NCI-H2171 treated with DMSO at 0.1 percent for 48 hours (cell line): ENCODE measurements around the gene MTX3.

ENCODE experiments used
- DNase-seq: peaks from one replicate; lab custom pipeline; 2025; lab: John Stamatoyannopoulos, UW

Gene MTX3

DNA sequence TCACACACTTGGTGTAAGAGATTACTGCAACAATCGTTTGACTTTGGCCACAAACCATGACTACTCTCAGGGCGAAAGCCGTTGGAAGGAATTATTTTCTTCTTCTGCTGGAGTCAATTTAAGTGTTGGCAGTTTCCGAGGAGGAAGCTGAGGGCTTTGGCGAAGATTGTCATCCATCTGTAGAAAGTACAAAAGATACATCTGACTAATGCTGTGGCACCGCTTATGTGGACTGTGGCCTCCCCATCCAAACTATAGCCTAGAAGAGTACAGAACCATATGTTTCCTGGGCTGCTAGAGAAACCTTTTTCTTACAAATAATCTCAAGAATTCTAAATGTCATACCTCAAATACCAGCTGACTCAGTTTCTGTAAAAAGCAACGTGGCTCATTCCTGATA lies 7.4 kb downstream of the MTX3 start:
- no peak for DNase-seq

DNA sequence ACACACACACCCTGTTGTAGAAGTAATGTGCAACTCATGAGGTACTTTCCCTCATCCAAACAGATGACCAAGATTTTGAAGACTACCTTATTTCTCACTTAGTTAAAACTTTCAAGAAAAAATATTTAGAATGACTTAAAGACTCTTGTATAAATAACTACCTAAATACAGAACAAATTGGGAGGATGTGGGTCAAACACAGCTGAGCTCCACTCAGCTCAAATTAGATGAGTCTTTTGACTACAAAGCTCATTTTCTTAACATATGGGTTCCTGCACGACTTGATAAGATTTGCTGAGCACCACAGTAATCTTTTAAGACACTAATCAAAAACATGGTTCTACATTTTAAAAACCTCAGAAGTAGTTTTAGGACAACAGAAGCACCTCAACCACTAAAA lies 8.9 kb downstream of the MTX3 start:
- no peak for DNase-seq

DNA sequence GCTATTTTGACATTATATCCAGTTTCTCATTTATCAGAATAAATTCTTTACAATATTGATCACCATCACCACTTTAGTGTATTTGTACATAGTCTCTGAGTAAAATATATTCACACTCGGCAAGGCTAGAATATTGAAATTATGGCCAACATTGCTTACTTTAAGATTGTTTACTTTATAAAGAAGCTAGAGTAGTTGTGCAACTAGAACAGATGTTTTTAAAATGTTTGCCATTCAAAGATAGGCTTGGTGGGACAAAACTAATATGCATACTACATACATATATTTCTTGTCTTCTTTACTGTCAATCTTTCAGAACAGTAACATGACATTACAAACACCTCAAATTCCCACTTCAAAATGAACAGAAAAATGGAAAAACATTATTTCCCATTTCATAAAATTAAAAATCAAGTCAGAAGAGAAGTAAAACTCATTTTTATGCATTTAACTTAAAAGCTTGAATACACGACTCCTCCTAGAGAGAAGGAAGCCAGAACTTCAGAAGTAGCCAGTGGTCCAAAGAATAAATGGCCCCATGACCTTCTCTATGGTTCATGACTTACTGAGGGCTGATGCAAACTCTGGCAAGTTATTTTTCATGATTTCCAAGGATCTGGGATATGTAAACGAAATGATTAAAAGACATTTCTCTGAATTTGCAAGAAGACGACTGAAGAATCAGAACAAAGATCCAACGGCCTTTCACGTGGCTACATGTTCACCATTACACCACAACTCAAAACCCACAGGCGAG lies 14.1 kb downstream of the MTX3 start:
- DNase-seq, result no peak

DNA sequence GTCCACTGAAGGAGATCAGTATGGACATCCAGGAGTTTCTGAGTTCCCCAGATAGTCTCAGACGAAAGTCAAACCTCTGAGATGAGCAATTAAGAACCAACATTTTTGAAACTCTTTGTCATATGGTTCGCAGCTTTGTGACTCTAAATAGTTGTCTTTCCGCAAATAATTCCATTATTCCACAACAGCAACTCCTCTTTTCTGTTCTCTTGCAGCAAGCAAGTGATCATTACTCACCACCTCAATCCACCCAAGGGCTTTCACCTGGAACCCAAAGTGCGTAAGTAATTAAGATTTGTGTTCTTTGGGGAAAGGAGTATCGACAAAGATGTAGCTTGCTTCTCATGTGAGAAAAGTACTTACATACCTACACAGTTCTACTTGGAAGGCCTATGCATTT lies 15.6 kb downstream of the MTX3 start:
- DNase-seq, result no peak

DNA sequence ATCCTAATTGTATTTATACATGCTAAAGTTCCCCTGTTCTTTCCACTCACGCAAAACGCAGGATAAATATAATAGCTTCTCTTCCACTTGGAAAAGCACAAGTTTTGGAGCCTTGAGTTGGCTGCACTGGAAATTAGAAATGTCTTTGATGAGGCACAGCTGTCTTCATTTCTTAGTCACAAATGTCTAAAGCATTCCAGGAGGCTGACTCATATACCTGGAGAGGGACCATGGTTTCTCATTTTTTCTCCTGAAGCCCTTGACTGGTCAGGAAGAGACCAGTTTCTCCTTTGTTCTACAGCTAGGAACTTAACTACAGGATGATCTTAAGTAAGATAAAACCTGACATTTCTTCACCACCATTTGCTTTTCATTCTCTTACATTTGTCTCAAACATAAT lies 16.2 kb downstream of the MTX3 start:
- no peak for DNase-seq

DNA sequence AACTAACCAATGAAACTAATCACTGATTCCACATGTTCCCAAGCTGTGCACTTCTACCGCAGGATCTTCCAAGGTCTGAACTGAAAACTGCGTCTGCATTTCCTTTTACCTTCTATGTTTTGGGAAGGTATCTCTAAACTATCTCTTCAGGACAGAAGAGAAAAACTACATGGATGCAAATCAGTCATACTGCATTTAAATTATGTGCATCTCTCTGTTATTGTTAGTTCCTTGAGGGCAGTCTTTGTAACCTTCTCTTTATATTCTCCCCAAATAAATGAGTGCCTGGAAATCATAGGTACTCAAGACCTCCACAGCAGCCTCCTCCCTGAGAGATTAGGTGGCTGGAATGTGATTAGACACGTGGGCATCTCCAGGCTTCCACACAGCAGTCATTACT lies 17.1 kb downstream of the MTX3 start:
- DNase-seq, result no peak

DNA sequence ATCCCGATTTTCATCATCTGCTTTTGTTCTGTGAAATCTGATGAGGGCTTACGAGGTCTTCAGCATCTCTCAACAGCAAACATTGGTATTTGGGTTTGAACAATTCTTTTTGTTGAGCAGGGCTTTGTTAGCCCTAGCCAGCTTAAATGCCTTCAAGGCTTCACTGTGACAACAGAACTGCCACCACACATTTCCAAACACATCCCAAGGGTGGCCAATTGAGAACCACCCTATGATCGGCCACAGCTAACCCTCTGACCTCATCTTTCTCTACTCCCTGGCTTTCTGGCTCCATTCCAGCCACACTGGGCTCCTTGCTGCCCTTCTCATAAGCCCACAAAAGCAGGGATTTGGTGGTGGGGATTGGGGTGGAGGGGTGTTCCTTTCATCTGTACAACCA lies 17.6 kb downstream of the MTX3 start:
- DNase-seq, result no peak

DNA sequence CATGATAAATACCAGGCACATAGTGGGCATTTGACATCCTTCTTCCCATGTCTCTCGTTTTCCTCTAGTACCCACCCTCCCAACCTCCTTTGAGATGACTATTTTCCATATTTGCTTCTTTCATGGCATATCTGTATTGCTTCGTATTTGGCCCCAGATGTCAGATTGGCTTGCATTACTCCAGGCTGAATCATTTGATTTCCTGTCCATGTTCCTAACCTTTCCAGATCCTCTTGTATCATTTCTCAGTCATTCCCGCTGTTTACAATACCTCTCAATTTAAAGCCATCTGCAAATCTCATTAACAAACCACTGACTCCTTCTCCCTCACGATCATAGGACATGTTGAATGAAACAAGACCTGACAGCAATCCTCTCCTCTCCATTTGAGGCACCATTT lies 19.9 kb downstream of the MTX3 start:
- DNase-seq, result no peak

DNA sequence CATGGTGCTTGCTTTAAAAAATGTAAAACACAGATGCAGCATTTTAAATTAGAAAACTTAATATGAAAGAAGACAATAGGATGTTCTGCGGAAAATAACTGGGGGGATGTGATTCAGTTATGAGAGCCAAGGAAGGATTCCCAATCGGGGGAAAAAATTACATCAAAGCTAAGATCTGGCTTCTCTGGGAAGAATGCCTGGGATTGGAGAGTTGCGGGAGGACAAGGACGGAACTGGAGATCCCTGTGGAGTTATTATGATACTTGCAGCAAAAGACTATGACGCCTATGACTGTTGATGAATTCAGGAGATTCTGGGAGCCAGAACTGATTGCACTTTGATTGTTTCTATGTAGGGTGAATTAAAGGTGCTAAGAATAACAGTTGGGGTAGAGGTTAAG lies 24.6 kb downstream of the MTX3 start:
- no peak for DNase-seq

DNA sequence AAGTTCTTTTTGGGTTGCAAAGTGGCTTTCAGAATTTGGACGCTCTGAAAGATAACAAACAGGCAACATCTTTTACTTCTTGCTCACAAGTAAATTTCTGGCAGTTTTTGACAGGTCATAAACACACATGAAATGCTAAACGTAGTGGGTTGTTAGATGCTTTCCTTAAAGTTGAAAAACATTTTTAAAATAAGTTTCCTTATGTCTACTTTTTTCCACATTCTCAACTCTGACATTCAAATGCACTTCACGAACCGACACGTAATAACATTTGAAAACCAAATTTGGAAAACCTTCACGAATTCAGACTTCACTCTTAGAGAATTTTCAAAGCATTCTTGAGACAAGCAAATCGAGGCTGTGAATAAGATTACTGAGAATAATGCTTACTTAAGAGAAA lies 26.9 kb downstream of the MTX3 start:
- no peak for DNase-seq

DNA sequence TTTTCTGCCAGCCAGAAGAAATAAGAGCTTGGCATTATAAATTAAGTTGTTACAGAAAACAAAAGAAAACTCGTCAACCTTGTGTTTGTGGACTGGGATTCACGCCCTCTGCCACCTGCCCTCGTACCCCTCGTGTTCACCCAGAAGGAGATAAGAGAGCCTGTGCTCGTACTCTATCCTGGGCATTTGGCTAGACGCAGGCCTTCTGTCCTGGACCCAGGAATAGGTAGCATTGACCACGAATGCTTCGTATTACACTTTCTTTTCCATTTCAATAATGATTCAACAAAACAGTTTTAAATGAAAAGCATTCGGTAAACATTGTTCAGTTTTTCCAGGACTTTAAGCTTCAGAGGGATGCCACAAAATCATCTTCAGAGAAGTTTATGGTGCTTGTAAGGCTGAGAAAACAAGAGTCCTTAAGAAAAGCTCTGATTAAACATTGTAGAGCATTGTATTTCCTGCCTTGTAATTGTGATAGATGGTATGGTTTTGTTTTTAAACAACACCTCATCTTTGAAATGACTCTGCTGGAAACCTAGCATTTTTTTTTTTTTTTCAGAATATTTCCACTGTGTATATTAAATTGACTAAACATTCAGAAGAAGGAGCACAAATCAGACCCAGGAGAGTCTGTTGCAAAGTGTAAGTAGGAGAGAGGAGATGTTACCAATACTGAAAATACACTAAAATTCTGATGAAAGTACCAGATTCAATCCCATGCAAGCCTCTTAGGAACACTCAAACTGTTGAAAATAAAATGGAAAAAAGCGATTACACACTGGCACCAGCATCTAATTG lies 27.6 kb downstream of the MTX3 start:
- DNase-seq, result no peak

DNA sequence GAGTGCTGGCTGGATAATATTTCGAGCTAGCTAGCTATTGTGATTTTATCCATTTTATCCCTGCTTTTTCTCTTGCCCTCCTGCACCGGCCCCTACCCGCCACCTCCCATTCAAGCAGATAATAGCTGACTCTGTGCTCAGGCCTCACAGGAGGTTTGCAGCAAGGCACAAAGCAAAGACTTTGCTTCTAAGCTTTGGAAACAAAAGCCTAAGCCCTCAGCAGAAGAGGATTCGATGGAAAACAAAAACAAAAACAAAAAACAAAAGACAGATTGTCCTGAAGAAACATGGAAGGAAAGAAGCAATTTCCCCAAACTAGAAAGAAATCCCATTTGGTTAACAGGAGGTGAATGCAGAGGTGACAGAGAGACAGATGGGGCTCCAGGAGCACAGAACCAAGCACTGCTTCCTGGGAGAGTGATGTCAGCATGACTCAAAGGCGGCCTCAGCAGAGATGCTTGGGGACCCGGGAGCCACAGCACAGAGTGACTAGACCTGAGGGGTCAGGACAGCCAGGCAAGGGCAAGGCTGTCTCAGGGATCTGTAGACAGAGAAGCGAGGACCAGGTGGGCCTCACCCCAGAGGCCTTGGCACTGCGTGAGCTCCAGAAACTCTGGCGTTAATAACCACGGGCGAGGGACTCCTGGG lies 28.4 kb downstream of the MTX3 start:
- peak; percentile 74 for DNase-seq

DNA sequence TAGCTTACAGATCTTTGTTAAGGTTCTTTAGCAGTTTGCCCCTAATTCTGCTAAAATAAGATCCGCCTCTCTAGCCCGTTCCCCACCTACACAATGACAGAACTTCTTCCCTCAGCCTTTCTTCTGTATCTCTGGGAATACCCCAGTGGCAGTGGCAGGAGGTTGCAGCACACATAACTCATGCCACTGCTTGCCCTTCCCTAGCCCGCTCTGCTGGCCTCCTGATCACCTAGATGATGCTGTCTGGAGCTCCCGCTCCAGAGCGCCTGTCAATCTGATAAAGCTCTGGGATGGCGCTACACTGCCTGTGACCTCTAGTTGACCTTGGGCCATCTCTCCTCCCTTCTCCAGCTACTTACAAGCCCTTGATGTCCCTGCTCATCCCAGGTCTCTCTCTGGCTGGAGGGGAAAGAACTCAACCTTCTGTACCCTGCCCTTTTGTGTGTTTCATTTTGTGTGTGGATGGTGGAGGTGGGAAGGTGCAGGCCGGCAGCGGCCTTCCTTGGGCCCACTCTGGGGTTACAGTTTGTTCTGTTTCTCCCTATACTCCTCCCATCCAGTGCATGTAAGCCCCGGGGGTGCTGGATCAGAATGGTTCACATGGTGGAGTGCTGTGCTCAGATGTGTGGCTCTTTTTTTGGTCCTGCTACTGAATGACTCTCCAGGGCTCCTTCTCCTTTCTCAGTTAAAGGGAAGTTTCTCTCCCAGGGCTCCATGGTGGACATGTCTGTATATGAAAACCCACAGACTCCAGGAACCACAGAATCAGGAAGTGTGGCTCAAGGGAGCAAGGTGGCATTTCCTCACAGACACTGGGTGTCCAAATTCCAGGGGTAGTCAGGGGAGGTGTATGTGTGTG lies 29.1 kb downstream of the MTX3 start:
- DNase-seq, result no peak

DNA sequence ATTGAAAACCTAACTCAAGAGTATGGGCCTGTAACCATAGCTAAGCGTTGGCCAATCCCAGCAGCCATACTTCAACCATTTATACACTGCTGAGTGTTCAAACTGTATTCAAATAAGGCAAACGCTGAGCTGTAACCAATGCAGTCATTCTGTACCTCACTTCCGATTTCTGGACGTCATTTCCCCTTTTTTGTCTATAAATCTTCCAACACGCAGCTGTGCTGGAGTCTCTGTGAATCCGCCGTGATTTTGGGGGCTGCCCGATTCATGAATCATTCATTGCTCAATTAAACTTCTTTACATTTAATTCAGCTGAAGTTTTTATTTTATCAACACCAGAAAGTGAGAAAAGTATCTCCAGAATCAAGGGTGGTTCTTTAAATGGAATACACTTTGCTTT lies 31.7 kb downstream of the MTX3 start:
- no peak for DNase-seq

DNA sequence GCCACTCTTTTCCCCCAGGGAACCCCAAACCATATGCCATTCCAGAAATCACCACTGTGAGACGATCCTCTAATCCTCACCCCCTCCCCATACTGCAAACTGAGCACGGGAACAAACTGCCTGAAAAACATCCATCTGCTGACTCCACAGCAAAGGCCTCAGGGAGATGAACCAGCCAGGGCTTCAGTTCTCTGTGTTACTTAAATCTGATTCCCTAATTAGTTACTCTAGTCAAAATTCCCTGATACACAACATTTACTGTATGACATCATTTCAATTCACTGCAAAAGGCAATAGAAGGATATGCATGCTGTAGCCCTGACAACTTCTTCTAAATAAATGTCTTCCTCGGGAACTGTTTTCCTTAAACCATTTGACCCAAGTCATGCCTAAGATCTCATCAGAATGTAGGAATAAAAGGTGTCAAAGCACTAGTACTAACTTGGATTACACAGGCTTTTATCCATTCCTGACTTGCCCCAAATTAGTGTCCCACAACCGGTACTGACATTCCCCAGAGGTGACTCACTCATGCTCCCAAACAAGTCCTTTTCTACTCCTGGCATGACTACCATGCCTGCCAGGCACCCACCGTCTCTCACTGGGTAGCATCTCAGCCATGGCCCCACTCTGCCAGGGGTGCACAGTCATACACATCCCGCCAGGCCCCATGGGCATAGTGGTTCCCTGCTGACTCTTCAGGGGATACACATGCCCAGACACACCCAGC lies 35.0 kb downstream of the MTX3 start:
- peak; percentile 93 for DNase-seq

DNA sequence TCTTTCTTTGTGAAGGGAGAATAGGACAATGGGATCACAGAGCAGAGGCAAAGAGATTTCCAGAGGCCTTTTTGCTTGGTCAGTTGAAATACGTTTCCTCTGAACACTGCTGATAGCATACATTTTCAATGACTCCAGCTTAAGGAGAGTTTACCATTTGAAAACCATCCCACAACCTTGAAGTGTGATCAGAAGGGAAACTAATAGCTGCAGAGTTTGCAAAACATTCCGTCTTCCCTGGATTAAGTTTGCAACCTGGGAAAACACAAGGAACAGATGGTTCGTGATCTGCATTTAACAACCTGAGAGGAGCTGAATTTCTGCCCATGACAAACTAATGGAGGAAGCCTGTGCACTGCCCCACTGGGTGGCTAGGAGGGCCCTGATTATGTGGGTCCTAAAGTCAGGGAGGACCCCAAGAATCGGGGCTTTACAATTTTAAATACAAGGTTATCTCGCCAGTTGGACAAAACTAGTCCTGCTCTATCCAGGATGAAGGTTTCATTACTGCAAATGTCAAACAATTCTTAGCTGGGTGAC lies 35.6 kb downstream of the MTX3 start:
- peak; percentile 87 for DNase-seq

DNA sequence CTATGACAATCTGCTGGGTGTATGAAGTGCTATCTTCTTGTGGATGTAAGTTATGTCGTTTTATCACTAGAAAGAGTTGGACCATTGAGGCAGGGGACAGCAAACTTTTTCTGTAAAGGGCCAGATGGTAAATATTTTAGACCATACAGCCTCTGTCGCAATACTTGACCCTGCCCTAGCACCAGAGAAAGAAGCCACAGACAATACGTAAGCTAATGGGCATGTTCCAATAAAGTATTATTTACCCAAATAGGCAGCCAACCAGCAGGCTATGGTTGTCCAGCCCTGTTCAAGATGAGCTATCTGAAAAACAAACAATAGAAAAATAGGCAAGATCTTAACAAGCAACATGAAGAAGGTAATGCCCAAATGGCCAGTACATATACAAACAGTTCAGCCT lies 36.4 kb downstream of the MTX3 start:
- no peak for DNase-seq

DNA sequence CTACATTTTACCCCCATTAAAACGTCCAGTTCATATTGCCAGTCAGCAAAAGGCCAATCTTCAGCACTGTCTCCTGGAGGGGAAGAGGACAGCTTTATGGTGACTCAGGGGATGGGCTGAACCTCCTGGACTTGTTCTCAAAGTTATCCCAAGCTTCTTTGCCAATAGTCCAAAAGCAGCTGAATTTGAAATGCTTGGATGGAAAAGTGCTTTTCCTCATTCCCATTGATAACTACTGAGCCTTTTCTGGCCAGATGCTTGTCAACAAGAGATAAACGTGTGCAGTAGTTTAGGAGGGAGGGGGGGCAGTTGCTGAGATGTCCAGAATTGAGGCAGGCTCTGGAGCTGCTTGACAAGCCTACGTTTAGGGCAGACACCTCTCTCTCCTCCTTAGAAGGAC lies 43.5 kb downstream of the MTX3 start:
- no peak for DNase-seq

DNA sequence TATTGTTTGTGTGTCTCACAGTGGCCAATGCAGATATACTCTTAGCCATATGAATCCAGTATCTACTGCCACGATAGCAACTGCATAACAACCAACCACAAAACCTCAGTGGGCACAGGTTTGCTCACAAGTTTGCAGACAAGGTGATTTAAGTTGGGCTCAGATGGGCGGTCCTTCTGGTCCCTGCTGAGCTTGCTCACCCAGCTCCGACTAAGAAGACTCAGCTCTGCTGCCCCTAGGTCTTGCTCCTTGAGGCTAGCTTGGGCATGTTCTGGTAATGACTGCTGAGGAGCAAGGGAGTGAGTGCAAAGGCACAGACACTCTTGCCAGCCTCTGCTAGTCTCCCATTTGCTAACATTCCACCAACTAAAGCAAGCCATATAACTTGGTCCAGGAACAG lies 52.6 kb downstream of the MTX3 start:
- no peak for DNase-seq

DNA sequence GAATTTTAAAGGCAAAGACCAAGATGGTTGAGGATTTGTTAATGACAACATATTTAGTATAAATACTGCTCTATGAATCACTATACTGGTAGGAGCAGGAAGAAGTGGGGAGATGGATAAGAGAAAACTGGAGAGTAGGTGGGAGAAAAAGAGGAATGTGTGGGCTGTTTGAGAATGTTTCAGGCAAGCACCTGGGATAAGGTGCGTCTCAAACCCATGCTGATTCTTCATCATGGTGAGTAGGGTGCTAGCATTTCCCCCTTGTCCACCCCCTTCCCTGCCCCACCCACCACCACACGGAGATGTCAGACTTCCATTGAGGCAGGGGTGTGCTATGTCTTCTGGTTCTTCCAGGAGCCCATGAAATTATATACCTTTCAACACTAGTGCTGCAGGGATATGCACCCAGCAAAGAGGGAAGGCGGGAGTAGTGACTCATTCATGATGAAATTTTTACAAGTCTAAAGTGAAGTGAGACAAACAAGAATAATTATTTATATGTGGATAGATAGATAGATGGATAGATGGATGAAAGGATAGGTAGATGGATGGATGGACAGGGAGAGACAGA lies 54.3 kb downstream of the MTX3 start:
- DNase-seq, result no peak
